Measurements from ENCODE around the gene GTF2F1.
"Not testable (repeated sequence)": the region's sequence is repeated elsewhere in the genome, so short reads cannot be mapped to it uniquely, and the experiment has no call there.

GTF2F1 gene

DNA sequence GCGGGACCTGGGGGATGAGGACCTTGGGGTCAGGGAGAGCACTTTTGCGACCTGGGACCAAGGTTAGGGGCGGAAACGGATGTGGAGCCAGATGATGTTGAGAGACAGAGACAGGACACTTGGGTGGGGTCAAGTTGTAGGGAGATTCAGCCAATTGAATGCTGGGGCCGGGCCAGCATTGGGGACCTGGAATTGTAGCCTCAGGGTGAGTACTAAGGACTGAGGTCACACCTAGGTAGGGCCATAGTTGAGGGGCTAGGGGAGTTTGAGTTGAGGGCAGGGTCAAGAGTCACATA is 19.2 kb downstream of the GTF2F1 start:
- Histone ChIP-seq H3K36me3 (ENCODE audit: control insufficient read depth in 2 of 2, insufficient read depth in 2 of 2, low read length in 2 of 2) (peaks cover 6 to 12% of the 10 kb centered on the region in 2 donors), H3K4me1 (ENCODE audit: control insufficient read depth in 2 of 2, insufficient read depth in 2 of 2, low read length in 2 of 2) (peaks cover 4 to 13% of the 10 kb centered on the region in 2 donors), H3K9ac (ENCODE audit: low read depth in 1 of 2, low read length in 2 of 2) (peak overlapping the region in 1 of 2 donors; percentile 51), H3K4me3 (ENCODE audit: low read length in 2 of 2) (peak overlapping the region; percentile 53 to 63), H3K27ac (ENCODE audit: low read depth in 2 of 2, low read length in 2 of 2) (peak overlapping the region; percentile 65 to 100), H3K9me3 (ENCODE audit: control insufficient read depth in 2 of 2, low read length in 2 of 2) (no peaks in the 10 kb centered on the region), H3K27me3 (ENCODE audit: control insufficient read depth in 2 of 2, insufficient read depth in 2 of 2, low read length in 2 of 2) (no peaks in the 10 kb centered on the region)

DNA sequence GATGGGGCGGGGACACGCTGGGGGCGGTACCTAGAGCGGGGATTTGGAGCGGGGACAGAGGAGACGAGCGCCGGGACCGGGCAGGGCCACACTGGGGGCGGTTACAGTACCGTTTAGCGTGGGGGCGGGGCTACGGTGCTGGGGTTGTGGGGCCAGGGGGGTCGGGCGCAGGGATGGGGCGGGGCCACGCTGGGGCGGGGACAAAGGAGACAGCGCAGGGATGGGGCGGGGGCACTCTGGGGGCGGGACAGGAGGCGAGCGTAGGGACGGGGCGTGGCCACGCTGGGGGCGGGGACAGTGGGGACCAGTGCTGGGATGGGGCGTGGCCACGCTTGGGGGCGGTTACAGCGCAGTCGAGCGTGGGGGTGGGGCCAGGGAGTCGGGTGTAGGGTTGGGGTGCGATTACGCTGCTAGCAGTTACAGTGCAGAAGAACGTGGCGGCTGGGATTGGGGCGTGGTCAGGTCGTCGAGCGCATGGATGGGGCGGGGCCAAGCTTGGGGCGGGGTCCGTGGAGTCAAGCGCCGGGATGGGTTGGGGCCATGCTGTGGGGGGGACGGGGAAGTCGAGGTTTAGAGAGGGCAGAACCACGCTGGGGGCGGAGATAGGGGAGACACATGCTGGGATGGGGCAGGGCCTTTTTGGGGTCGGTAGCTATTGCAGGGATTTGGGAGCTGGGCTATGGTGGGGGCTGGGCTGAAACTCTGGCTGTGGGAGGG is 19.7 kb downstream of the GTF2F1 start:
- peaks cover 4 to 13% of the 10 kb centered on the region in 2 donors for H3K4me1 ChIP-seq (ENCODE audit: control insufficient read depth in 2 of 2, insufficient read depth in 2 of 2, low read length in 2 of 2)
- peak overlapping the region; percentile 80 to 88 for H3K4me3 ChIP-seq (ENCODE audit: low read length in 2 of 2)
- peak overlapping the region; percentile 100 for H3K27ac ChIP-seq (ENCODE audit: low read depth in 2 of 2, low read length in 2 of 2)
- H3K27me3 ChIP-seq (ENCODE audit: control insufficient read depth in 2 of 2, insufficient read depth in 2 of 2, low read length in 2 of 2), result no peaks in the 10 kb centered on the region
- H3K36me3 ChIP-seq (ENCODE audit: control insufficient read depth in 2 of 2, insufficient read depth in 2 of 2, low read length in 2 of 2), result peaks cover 11 to 12% of the 10 kb centered on the region in 2 donors
- H3K9me3 ChIP-seq (ENCODE audit: control insufficient read depth in 2 of 2, low read length in 2 of 2), result no peaks in the 10 kb centered on the region
- H3K9ac ChIP-seq (ENCODE audit: low read depth in 1 of 2, low read length in 2 of 2), result peak overlapping the region; percentile 77 to 99

DNA sequence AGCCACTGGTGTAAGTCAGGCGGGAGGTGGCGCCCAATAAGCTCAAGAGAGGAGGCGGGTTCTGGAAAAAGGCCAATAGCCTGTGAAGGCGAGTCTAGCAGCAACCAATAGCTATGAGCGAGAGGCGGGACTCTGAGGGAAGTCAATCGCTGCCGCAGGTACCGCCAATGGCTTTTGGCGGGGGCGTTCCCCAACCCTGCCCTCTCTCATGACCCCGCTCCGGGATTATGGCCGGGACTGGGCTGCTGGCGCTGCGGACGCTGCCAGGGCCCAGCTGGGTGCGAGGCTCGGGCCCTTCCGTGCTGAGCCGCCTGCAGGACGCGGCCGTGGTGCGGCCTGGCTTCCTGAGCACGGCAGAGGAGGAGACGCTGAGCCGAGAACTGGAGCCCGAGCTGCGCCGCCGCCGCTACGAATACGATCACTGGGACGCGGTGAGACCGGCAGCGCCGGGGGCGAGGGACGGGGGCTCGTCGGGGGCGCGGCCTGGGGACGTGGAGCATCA is 20.3 kb downstream of the GTF2F1 start, which contains the start of gene ALKBH7:
ALKBH7 (plus strand) TSS at position 201 of the 502 bp plus-strand sequence; CDS start at position 228, 27 bp downstream.
- Histone ChIP-seq H3K9ac (ENCODE audit: low read depth in 1 of 2, low read length in 2 of 2) (peak within 1 kb of the TSS; percentile 92 to 99), H3K9me3 (ENCODE audit: control insufficient read depth in 2 of 2, low read length in 2 of 2) (no peaks in the 10 kb centered on the region), H3K4me1 (ENCODE audit: control insufficient read depth in 2 of 2, insufficient read depth in 2 of 2, low read length in 2 of 2) (peaks cover 4 to 13% of the 10 kb centered on the region in 2 donors), H3K27me3 (ENCODE audit: control insufficient read depth in 2 of 2, insufficient read depth in 2 of 2, low read length in 2 of 2) (no peaks in the 10 kb centered on the region), H3K4me3 (ENCODE audit: low read length in 2 of 2) (peak within 1 kb of the TSS; percentile 80 to 88), H3K27ac (ENCODE audit: low read depth in 2 of 2, low read length in 2 of 2) (peak within 1 kb of the TSS; percentile 100), H3K36me3 (ENCODE audit: control insufficient read depth in 2 of 2, insufficient read depth in 2 of 2, low read length in 2 of 2) (peaks cover 12 to 16% of the 10 kb centered on the region in 2 donors)

DNA sequence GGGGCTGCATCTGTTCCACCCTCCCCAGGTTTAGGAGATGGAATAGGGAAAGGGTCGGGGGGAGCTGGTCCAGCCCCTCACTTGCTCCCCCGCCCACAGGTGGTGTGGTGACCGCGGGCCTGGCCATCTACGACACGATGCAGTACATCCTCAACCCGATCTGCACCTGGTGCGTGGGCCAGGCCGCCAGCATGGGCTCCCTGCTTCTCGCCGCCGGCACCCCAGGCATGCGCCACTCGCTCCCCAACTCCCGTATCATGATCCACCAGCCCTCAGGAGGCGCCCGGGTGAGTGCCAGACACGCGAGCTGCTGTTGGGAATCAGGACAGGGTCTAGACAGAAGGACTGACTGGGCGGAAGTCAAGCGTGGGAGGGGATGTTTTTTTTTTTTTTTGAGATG is 28.6 kb downstream of the GTF2F1 start:
- H3K9me3 ChIP-seq (ENCODE audit: control insufficient read depth in 2 of 2, low read length in 2 of 2), result no peaks in the 10 kb centered on the region
- peaks cover 7 to 9% of the 10 kb centered on the region in 2 donors for H3K4me1 ChIP-seq (ENCODE audit: control insufficient read depth in 2 of 2, insufficient read depth in 2 of 2, low read length in 2 of 2)
- no peaks in the 10 kb centered on the region for H3K27me3 ChIP-seq (ENCODE audit: control insufficient read depth in 2 of 2, insufficient read depth in 2 of 2, low read length in 2 of 2)
- H3K27ac ChIP-seq (ENCODE audit: low read depth in 2 of 2, low read length in 2 of 2), result no peak overlapping the region
- H3K36me3 ChIP-seq (ENCODE audit: control insufficient read depth in 2 of 2, insufficient read depth in 2 of 2, low read length in 2 of 2), result peaks cover 18 to 25% of the 10 kb centered on the region in 2 donors
- H3K9ac ChIP-seq (ENCODE audit: low read depth in 1 of 2, low read length in 2 of 2), result no peak overlapping the region
- no peak overlapping the region for H3K4me3 ChIP-seq (ENCODE audit: low read length in 2 of 2)

DNA sequence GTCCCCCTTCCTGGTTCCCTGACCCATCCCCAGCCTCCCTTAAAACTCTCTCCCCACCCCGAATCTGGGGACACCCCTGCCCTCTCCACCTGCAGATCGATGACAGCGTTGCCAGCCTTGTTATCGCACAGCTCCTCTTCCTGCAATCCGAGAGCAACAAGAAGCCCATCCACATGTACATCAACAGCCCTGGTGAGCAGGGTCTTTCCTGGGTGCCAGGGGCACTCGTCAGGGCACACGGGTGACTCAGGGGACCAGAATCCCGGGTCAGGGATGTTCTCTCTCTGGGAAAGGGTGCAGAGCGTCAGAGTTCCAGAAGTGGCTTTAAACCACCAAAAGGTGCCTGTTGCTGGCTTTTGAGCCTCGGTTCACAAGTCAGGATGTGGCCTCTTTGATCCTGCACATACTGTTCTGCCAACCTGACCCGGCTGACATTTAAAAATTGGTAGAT is 30.6 kb downstream of the GTF2F1 start:
- H3K27ac ChIP-seq (ENCODE audit: low read depth in 2 of 2, low read length in 2 of 2), result peak overlapping the region in 1 of 2 donors; percentile 70
- peaks cover 14 to 17% of the 10 kb centered on the region in 2 donors for H3K36me3 ChIP-seq (ENCODE audit: control insufficient read depth in 2 of 2, insufficient read depth in 2 of 2, low read length in 2 of 2)
- H3K4me3 ChIP-seq (ENCODE audit: low read length in 2 of 2), result peak overlapping the region; percentile 76

DNA sequence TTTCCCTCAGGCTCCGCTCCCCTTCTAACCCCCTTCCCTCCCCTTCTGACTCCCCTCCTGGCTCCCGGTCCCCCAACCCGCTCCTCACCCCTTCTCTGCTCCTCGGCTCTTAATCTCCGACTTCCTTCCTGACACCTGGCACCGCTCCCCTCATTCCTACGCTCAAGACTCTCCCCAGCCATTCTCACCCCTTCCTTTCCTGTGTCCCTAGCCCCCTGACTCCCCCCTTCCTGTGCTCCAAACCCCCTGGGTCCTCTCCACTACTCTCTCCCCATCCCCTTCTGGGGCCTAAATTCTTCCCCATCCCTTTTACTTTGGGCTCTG is 31.0 kb downstream of the GTF2F1 start:
- no peaks in the 10 kb centered on the region for H3K9me3 ChIP-seq (ENCODE audit: control insufficient read depth in 2 of 2, low read length in 2 of 2)
- no peaks in the 10 kb centered on the region for H3K27me3 ChIP-seq (ENCODE audit: control insufficient read depth in 2 of 2, insufficient read depth in 2 of 2, low read length in 2 of 2)
- H3K4me3 ChIP-seq (ENCODE audit: low read length in 2 of 2), result peak overlapping the region; percentile 76
- H3K36me3 ChIP-seq (ENCODE audit: control insufficient read depth in 2 of 2, insufficient read depth in 2 of 2, low read length in 2 of 2), result peaks cover 13 to 17% of the 10 kb centered on the region in 2 donors
- peak overlapping the region; percentile 65 to 70 for H3K27ac ChIP-seq (ENCODE audit: low read depth in 2 of 2, low read length in 2 of 2)
- peaks cover 7 to 9% of the 10 kb centered on the region in 2 donors for H3K4me1 ChIP-seq (ENCODE audit: control insufficient read depth in 2 of 2, insufficient read depth in 2 of 2, low read length in 2 of 2)
- peak overlapping the region; percentile 56 to 82 for H3K9ac ChIP-seq (ENCODE audit: low read depth in 1 of 2, low read length in 2 of 2)

More for the DNA sequence above, 30.6 kb downstream of the GTF2F1 start:
- Histone ChIP-seq H3K4me1 (ENCODE audit: control insufficient read depth in 2 of 2, insufficient read depth in 2 of 2, low read length in 2 of 2) (peaks cover 7 to 9% of the 10 kb centered on the region in 2 donors), H3K9me3 (ENCODE audit: control insufficient read depth in 2 of 2, low read length in 2 of 2) (no peaks in the 10 kb centered on the region), H3K9ac (ENCODE audit: low read depth in 1 of 2, low read length in 2 of 2) (peak overlapping the region; percentile 56 to 82), H3K27me3 (ENCODE audit: control insufficient read depth in 2 of 2, insufficient read depth in 2 of 2, low read length in 2 of 2) (no peaks in the 10 kb centered on the region)

DNA sequence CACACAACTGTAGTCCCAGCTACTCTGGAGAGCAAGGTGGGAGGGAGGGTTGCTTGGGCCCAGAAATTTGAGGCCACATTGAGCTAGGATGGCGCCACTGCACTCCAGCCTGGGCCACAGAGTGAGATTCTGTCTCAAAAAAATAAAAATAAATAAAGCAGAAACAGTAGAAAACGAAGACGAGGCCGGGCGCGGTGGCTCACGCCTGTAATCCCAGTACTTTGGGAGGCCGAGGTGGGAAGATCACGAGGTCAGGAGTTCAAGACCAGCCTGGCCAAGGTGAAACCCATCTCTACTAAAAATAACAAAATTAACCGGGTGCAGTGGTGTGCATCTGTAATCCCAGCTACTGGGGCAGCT is 32.1 kb downstream of the GTF2F1 start:
- Histone ChIP-seq H3K27ac (ENCODE audit: low read depth in 2 of 2, low read length in 2 of 2) (peak overlapping the region in 1 of 2 donors; percentile 70), H3K4me3 (ENCODE audit: low read length in 2 of 2) (peak overlapping the region; percentile 76)
- not testable (repeated sequence) for H3K36me3 ChIP-seq (ENCODE audit: control insufficient read depth in 2 of 2, insufficient read depth in 2 of 2, low read length in 2 of 2); H3K27me3 ChIP-seq (ENCODE audit: control insufficient read depth in 2 of 2, insufficient read depth in 2 of 2, low read length in 2 of 2); H3K4me1 ChIP-seq (ENCODE audit: control insufficient read depth in 2 of 2, insufficient read depth in 2 of 2, low read length in 2 of 2); H3K9ac ChIP-seq (ENCODE audit: low read depth in 1 of 2, low read length in 2 of 2); H3K9me3 ChIP-seq (ENCODE audit: control insufficient read depth in 2 of 2, low read length in 2 of 2)

DNA sequence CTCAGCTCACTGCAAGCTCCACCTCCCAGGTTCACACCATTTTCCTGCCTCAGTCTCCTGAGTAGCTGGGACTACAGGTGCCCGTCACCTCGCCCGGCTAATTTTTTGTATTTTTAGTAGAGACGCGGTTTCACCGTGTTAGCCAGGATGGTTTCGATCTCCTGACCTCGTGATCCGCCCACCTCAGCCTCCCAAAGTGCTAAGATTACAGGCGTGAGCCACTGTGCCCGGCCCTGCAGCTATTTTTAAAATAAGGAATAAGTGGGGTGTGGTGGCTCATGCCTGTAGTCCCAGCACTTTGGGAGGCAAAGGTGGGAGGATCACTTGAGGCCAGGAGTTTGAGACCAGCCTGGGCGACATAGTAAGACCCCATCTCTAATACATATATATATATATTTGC is 32.5 kb downstream of the GTF2F1 start:
- not testable (repeated sequence) for H3K9me3 ChIP-seq (ENCODE audit: control insufficient read depth in 2 of 2, low read length in 2 of 2); H3K27ac ChIP-seq (ENCODE audit: low read depth in 2 of 2, low read length in 2 of 2); H3K27me3 ChIP-seq (ENCODE audit: control insufficient read depth in 2 of 2, insufficient read depth in 2 of 2, low read length in 2 of 2); H3K9ac ChIP-seq (ENCODE audit: low read depth in 1 of 2, low read length in 2 of 2); H3K36me3 ChIP-seq (ENCODE audit: control insufficient read depth in 2 of 2, insufficient read depth in 2 of 2, low read length in 2 of 2); H3K4me3 ChIP-seq (ENCODE audit: low read length in 2 of 2); H3K4me1 ChIP-seq (ENCODE audit: control insufficient read depth in 2 of 2, insufficient read depth in 2 of 2, low read length in 2 of 2)

DNA sequence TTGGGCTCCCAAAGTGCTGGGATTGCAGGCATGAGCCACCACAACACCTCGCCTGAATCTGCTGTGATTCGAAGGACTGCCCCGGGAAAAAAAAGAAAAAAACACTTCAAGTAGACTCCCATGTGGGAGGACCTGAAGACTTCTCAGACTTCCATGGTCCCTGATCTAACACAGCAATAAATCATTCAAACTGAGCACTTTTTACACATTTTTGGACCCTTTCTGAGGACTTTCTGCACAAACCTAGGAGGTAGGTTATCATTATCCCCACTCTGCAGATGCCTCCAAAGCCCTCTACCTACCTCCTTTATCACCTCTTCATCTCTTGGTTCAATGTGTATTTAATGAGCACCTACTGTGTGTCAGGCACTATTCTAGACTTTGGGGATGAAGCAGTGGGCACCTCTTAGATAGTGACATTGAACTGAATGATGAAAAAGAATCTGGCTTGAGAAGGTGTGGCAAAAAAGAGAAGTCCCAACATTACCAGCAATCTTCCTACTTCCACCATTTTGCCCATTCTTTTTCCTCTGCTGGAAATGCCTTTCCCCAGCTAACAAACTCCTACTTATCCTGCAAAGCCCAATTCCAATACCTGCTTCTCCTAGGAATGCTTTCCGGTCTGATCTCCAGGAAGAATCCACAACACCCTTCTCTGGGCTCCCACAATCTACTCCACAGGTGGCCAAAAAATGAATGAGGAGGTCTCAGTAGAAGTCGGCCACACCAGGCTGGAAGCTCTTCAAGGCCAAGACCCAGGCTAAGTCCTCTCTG is 33.2 kb downstream of the GTF2F1 start:
- Histone ChIP-seq H3K9ac (ENCODE audit: low read depth in 1 of 2, low read length in 2 of 2) (no peak overlapping the region), H3K27ac (ENCODE audit: low read depth in 2 of 2, low read length in 2 of 2) (no peak overlapping the region), H3K4me1 (ENCODE audit: control insufficient read depth in 2 of 2, insufficient read depth in 2 of 2, low read length in 2 of 2) (peaks cover 7 to 9% of the 10 kb centered on the region in 2 donors), H3K4me3 (ENCODE audit: low read length in 2 of 2) (no peak overlapping the region), H3K9me3 (ENCODE audit: control insufficient read depth in 2 of 2, low read length in 2 of 2) (no peaks in the 10 kb centered on the region), H3K36me3 (ENCODE audit: control insufficient read depth in 2 of 2, insufficient read depth in 2 of 2, low read length in 2 of 2) (peaks cover 0 to 5% of the 10 kb centered on the region in 2 donors), H3K27me3 (ENCODE audit: control insufficient read depth in 2 of 2, insufficient read depth in 2 of 2, low read length in 2 of 2) (no peaks in the 10 kb centered on the region)

DNA sequence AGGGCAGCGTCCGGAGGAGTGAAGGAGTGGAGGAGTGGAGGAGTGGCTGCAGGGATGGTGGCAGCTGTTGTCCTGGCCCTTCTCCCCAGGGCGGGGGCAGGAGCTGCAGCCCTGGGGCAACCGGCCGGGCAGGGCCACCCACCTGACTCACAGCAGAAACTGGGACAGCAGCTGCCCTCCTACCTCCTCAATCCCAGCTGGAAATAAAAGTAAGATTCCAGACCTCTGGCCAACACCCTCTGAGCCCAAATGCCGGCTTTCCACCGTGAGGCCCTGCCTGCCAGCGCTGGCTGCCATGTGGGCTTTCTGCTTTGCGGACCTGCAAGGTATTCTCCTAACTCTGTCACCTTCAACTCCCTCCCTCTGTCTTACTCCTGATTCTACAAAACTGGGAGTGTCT is 35.0 kb downstream of the GTF2F1 start:
- H3K9me3 ChIP-seq (ENCODE audit: control insufficient read depth in 2 of 2, low read length in 2 of 2), result no peaks in the 10 kb centered on the region
- H3K4me3 ChIP-seq (ENCODE audit: low read length in 2 of 2), result no peak overlapping the region
- H3K27ac ChIP-seq (ENCODE audit: low read depth in 2 of 2, low read length in 2 of 2), result no peak overlapping the region
- H3K4me1 ChIP-seq (ENCODE audit: control insufficient read depth in 2 of 2, insufficient read depth in 2 of 2, low read length in 2 of 2), result peaks cover 7 to 9% of the 10 kb centered on the region in 2 donors
- H3K36me3 ChIP-seq (ENCODE audit: control insufficient read depth in 2 of 2, insufficient read depth in 2 of 2, low read length in 2 of 2), result no peaks in the 10 kb centered on the region
- no peaks in the 10 kb centered on the region for H3K27me3 ChIP-seq (ENCODE audit: control insufficient read depth in 2 of 2, insufficient read depth in 2 of 2, low read length in 2 of 2)
- H3K9ac ChIP-seq (ENCODE audit: low read depth in 1 of 2, low read length in 2 of 2), result no peak overlapping the region

Measured in mucosa of rectum (tissue), 2 donors.